SK-N-SH (cell line): Measurements from ENCODE around the gene AP1B1.

Experiments used
- CTCF ChIP-seq: fragments of 200-600 bp; sonication (generic); IDR thresholded peaks from 2 replicates; pipeline ENCODE4 v1.6.1; 2017; ENCODE audit warnings: antibody characterized with exemption, mild to moderate bottlenecking, moderate library complexity
- NRF1 ChIP-seq: IDR thresholded peaks from 2 replicates; pipeline ENCODE4 v1.6.1; 2012; ENCODE audit warnings: low read depth, mild to moderate bottlenecking, low read length
- POLR2AphosphoS5 ChIP-seq: IDR thresholded peaks from 2 replicates; pipeline ENCODE4 v1.6.1; 2012; ENCODE audit warnings: low read depth, low read length
- RCOR1 ChIP-seq: fragments of 150-350 bp; IDR thresholded peaks from 2 replicates; pipeline ENCODE4 v1.6.1; 2017; ENCODE audit warnings: antibody characterized with exemption, low read length
- RFX5 ChIP-seq: IDR thresholded peaks from 2 replicates; pipeline ENCODE4 v1.6.1; 2012; ENCODE audit warnings: mild to moderate bottlenecking, improper control_type of control experiment, low read length
- TAF1 ChIP-seq: IDR thresholded peaks from 2 replicates; pipeline ENCODE4 v1.6.1; 2012; ENCODE audit warnings: low read depth, mild to moderate bottlenecking, low read length, moderate library complexity, borderline replicate concordance
- TCF12 ChIP-seq: IDR thresholded peaks from 2 replicates; pipeline ENCODE4 v1.4.0; 2012
- USF2 ChIP-seq: fragments of 150-350 bp; IDR thresholded peaks from 2 replicates; pipeline ENCODE4 v1.6.1; 2017; ENCODE audit warnings: antibody characterized with exemption, low read length, low read depth, borderline replicate concordance

DNA sequence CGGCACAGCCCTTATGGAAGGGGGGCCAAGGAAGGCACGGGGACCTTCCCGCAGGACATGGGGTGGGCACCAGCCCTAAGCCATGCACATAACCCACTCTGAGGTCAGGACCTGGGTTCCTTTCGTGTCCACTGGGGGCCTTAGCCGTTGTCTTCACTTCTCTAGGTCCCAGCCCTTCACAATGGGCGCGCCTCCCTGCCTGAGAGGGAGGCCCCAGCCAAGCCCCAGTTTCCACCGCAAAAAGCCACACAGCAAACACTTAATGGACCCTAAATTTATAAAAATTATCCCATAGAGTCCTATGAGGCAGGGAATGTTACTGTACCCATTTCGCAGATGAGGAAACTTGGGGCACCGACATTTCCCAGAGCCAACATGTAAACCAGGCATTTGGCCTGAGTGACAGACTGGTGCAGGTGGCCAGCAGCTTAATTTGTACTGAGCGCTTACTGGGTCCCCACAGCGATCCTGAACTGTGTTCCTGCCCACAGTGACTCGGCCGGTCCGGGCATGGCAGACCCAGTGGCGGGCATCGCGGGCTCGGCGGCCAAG lies 80.7 kb downstream of the AP1B1 start:
- TF ChIP-seq NRF1 (no peak), POLR2AphosphoS5 (no peak), CTCF (no peak), TAF1 (no peak), TCF12 (no peak), RFX5 (no peak), USF2 (no peak), RCOR1 (no peak)
